Keratinocyte (primary cell): ENCODE measurements around the gene IFIH1.

ENCODE experiments used
- EZH2 ChIP-seq: IDR thresholded peaks from one replicate; pipeline ENCODE4 v1.6.1; 2012; ENCODE audit warnings: inconsistent platforms, mild to moderate bottlenecking, low read length, moderate library complexity
- TF ChIP-seq, protein P1 (sequence below), 3 experiments: IDR thresholded peaks in 1 of 3; conservative IDR thresholded peaks in 1 of 3; optimal IDR thresholded peaks in 1 of 3; 2 replicates in 2 of 3; 3 replicates in 1 of 3; pipeline versions ENCODE3 to v1.5.1; 2011; ENCODE audit warnings: low read length in 3 of 3, mild to moderate bottlenecking in 3 of 3, moderate library complexity in 2 of 3, control low read depth in 1 of 3, inconsistent platforms in 1 of 3; ENCODE audit not compliant: insufficient read depth in 2 of 3; ENCODE audit errors: extremely low read depth in 1 of 3

- TF ChIP-seq, protein P1, sequence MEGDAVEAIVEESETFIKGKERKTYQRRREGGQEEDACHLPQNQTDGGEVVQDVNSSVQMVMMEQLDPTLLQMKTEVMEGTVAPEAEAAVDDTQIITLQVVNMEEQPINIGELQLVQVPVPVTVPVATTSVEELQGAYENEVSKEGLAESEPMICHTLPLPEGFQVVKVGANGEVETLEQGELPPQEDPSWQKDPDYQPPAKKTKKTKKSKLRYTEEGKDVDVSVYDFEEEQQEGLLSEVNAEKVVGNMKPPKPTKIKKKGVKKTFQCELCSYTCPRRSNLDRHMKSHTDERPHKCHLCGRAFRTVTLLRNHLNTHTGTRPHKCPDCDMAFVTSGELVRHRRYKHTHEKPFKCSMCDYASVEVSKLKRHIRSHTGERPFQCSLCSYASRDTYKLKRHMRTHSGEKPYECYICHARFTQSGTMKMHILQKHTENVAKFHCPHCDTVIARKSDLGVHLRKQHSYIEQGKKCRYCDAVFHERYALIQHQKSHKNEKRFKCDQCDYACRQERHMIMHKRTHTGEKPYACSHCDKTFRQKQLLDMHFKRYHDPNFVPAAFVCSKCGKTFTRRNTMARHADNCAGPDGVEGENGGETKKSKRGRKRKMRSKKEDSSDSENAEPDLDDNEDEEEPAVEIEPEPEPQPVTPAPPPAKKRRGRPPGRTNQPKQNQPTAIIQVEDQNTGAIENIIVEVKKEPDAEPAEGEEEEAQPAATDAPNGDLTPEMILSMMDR (optimal IDR thresholded peaks at IDR 0.05 in 1 of 3, IDR thresholded peaks at IDR 0.05 in 1 of 3, conservative IDR thresholded peaks at IDR 0.05 in 1 of 3; ENCODE audit: extremely low read depth in 1 of 3, insufficient read depth in 2 of 3, low read length in 3 of 3): no peak
- no peak for TF ChIP-seq EZH2
These were observed 85.3 kb downstream of the IFIH1 start for GRCh38 chr2:162233197-162233596.
